ENCODE results near the gene VPS33A.
"Not testable (repeated sequence)": the region's sequence is repeated elsewhere in the genome, so short reads cannot be mapped to it uniquely, and the experiment has no call there.

Gene VPS33A

DNA sequence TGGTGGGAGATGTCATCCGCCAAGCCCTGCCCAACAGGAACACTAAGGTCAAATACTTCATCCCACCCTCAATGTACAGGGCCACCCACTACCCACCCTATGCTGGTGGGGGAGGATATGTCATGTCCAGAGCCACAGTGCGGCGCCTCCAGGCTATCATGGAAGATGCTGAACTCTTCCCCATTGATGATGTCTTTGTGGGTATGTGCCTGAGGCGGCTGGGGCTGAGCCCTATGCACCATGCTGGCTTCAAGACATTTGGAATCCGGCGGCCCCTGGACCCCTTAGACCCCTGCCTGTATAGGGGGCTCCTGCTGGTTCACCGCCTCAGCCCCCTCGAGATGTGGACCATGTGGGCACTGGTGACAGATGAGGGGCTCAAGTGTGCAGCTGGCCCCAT, 59.3 kb downstream of the VPS33A start:
- no peak for TF ChIP-seq CTCF (IDR thresholded peaks at IDR 0.05; ENCODE audit: control insufficient read depth, insufficient read depth, low read depth, low read length, missing control alignments)
- no peak overlapping the region for H3K4me3 ChIP-seq (ENCODE audit: control insufficient read depth, low read depth, low read length)
- no peak for DNase-seq (ENCODE audit: low read depth)

- DNase-seq (ENCODE audit: low read depth): no peak
- no peak for TF ChIP-seq CTCF (IDR thresholded peaks at IDR 0.05; ENCODE audit: control insufficient read depth, insufficient read depth, low read depth, low read length, missing control alignments)
- H3K4me3 ChIP-seq (ENCODE audit: control insufficient read depth, low read depth, low read length): no peak overlapping the region
Measured at GRCh38 chr12:122206111-122206881, 60.0 kb downstream of the VPS33A start.

DNA sequence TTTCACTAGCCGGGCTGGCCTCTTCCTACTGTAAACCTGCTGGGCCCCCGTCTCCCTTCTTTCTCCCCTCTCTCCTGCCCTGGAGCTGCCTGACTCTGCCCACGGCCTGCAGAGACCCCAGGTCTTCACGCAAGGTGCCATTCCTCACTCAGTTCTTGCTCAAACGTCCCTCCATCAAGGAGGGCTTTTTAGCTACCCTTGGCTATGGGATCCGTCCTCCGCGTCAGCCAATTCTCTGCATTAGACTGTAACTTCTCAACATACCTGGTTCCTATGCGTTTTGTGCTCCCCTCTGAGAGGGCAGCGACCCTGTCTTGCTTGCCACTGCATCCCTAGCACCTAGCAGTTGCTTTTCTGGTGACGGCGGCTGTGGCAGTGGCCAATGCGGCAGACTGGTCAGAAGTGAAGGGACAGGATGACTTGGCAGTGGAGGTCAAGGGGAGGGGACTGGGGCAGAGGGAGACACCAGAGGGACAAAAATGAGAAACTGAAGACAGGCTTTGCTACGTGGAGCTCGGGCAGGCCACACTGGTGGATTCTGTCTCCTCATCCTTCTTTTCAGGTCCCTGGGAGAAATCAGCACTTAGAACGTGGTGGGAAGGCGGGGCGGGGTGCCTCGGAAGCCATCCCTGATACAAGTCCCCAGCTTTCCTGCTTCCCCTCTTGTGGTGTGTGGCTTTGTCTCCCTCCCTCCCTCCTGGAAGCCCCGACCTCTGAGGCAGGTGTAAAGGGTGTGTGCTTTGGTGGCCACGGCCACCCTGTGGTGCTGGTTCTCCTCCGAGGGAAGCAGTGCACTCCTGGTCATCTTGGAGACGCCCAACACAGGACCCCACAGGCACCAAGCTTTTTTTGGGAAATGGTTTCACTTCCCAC, 61.0 kb downstream of the VPS33A start:
- no peak for DNase-seq (ENCODE audit: low read depth)
- no peak for TF ChIP-seq CTCF (IDR thresholded peaks at IDR 0.05; ENCODE audit: control insufficient read depth, insufficient read depth, low read depth, low read length, missing control alignments)
- H3K4me3 ChIP-seq (ENCODE audit: control insufficient read depth, low read depth, low read length): no peak overlapping the region

DNA sequence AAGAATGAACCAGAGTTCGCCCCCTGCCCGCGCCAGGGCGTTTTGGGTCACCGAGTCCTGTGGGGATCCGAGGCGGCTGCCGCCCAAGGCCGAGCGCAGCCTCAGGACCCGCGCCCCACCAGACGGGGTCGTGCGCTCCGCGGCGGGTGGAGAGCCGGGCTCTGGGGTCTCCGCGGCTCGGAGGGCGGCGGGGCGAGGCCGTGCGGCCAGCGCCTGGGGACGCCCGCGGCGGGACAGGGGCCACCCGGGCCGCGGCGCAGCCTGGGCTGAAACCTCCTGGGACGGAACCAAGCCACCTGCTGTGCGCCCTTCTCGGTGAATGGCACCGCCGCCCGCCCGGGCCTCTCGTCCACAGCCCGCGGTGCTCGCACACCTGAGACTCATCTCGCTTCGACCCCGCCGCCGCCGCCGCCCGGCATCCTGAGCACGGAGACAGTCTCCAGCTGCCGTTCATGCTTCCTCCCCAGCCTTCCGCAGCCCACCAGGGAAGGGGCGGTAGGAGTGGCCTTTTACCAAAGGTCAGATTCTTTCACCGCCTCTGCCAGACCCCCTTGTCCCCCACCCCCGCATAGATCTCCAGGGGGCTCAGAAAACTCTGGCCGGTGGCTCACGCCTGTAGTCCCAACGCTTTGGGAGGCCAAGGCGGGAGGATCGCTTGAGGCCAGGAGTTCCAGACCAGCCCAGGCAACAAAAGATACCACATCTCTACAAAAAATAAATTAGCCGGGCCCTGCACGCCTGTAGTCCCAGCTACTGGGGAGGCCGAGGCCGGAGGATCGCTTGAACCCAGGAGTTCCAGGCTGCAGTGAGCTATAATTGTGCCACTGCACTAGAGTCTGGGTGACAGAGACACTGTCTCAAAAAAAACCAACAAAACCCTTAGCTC, 61.9 kb downstream of the VPS33A start:
- no peak for TF ChIP-seq CTCF (IDR thresholded peaks at IDR 0.05; ENCODE audit: control insufficient read depth, insufficient read depth, low read depth, low read length, missing control alignments)
- no peak for DNase-seq (ENCODE audit: low read depth)
- peak overlapping the region; percentile 18; the same call in 1 of the 2 replicates for H3K4me3 ChIP-seq (ENCODE audit: control insufficient read depth, low read depth, low read length)

DNA sequence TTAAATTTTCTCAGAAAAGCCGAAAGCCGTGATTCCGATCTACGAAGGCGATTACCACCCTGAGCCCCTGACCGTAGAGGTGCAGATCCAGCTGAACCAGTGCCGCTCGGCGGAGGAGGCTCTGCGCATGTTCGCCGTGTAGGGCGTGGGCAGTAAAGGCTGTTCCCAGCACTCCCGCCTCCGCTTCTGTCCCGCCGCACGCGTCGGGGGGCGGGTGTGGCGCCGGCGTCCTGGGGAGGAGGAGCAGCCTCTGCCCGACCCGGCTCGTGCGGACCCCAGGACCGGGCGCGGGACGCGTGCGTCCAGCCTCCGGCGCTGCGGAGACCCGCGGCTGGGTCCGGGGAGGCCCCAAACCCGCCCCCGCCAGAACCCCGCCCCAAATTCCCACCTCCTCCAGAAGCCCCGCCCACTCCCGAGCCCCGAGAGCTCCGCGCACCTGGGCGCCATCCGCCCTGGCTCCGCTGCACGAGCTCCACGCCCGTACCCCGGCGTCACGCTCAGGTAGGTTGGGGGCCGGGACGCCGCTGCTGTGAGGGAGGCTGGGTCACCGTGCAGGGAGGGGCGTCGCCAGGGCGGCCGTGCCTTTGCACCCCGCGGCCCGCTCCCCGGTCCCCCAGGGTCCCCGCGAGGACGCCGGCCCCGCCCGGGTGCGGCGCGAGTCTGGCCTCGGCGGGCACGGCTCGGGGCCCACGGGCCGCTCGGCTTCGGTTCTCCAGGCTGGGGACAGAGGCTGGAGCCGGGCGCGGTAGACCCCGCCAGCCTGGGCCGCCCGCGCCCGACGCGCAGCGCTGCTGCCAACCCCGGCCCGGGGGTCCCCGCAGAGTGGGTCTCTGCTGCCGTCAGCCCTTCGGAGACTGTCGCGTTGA, 62.8 kb downstream of the VPS33A start, which contains the start of gene B3GNT4:
Gene B3GNT4 (plus strand): TSS at position 409 of the 866 bp plus-strand sequence. CDS start 910 bp downstream, outside the sequence.
- H3K4me3 ChIP-seq (ENCODE audit: control insufficient read depth, low read depth, low read length): peak within 1 kb of the TSS; percentile 51
- no peak for DNase-seq (ENCODE audit: low read depth)
- TF ChIP-seq CTCF (IDR thresholded peaks at IDR 0.05; ENCODE audit: control insufficient read depth, insufficient read depth, low read depth, low read length, missing control alignments): no peak

DNA sequence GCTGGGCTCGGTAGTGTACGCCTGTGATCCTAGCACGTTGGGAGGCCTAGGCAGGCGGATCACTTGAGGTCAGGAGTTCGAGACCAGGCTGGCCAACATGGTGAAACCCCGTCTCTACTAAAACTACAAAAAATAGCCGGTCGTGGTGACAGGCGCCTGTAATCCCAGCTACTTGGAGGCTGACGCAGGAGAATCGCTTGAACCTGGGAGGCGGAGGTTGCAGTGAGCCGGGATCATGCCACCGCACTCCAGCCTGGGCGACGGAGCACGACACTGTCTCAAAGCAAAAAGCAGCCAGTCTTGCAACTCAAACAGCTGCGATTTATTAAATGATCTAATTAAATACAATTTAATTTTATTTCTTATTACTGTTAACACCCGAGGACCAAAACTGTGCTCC, 63.5 kb downstream of the VPS33A start:
- DNase-seq (ENCODE audit: low read depth): not testable (repeated sequence)
- H3K4me3 ChIP-seq (ENCODE audit: control insufficient read depth, low read depth, low read length): peak overlapping the region; percentile 51

Data from AG09309 (cell line).